ENCODE results near the gene MCU. TPM values are rescaled to one million over a fixed set of nuclear protein-coding genes. Genes with fewer than 3 reads are reported as not detected.

Gene MCU
- total RNA-seq, 2 donors from 2014 or later, result 12.6 to 14.4 TPM

GRCh38 chr10:72842164-72842563, 150.2 kb downstream of the MCU start:
- no peaks in the 10 kb centered on the region for H3K27me3 Mint-ChIP-seq
- H3K4me1 Mint-ChIP-seq, result peaks cover 2% of the 10 kb centered on the region
- no peak overlapping the region for H3K4me3 Mint-ChIP-seq
- no peak for DNase-seq
- H3K27ac Mint-ChIP-seq, result no peak overlapping the region
- H3K9me3 ChIP-seq (ENCODE audit: control insufficient read depth, low read length, poor library complexity, severe bottlenecking), result no peaks in the 10 kb centered on the region
- no peak for ATAC-seq
- peaks cover 2% of the 10 kb centered on the region for H3K36me3 Mint-ChIP-seq (ENCODE audit: low read depth)

GRCh38 chr10:72846238-72846637, 154.3 kb downstream of the MCU start:
- no peak for ATAC-seq
- no peaks in the 10 kb centered on the region for H3K9me3 ChIP-seq (ENCODE audit: control insufficient read depth, low read length, poor library complexity, severe bottlenecking)
- no peak overlapping the region for H3K4me3 Mint-ChIP-seq
- peaks cover 2% of the 10 kb centered on the region for H3K36me3 Mint-ChIP-seq (ENCODE audit: low read depth)
- DNase-seq, result no peak
- H3K4me1 Mint-ChIP-seq, result no peaks in the 10 kb centered on the region
- no peaks in the 10 kb centered on the region for H3K27me3 Mint-ChIP-seq
- no peak overlapping the region for H3K27ac Mint-ChIP-seq

- H3K4me3 Mint-ChIP-seq, result no peak overlapping the region
- no peaks in the 10 kb centered on the region for H3K4me1 Mint-ChIP-seq
- H3K27me3 Mint-ChIP-seq, result no peaks in the 10 kb centered on the region
- no peak overlapping the region for H3K27ac Mint-ChIP-seq
- no peaks in the 10 kb centered on the region for H3K9me3 ChIP-seq (ENCODE audit: control insufficient read depth, low read length, poor library complexity, severe bottlenecking)
- no peak for ATAC-seq
- no peak for DNase-seq
- H3K36me3 Mint-ChIP-seq (ENCODE audit: low read depth), result peaks cover 2% of the 10 kb centered on the region
Measured at GRCh38 chr10:72847681-72848080, 155.7 kb downstream of the MCU start.

GRCh38 chr10:72850861-72851260, 158.9 kb downstream of the MCU start:
- no peak overlapping the region for H3K27ac Mint-ChIP-seq
- no peak for ATAC-seq
- H3K9me3 ChIP-seq (ENCODE audit: control insufficient read depth, low read length, poor library complexity, severe bottlenecking), result no peaks in the 10 kb centered on the region
- no peak overlapping the region for H3K4me3 Mint-ChIP-seq
- H3K27me3 Mint-ChIP-seq, result no peaks in the 10 kb centered on the region
- DNase-seq, result no peak
- H3K4me1 Mint-ChIP-seq, result no peaks in the 10 kb centered on the region
- peaks cover 2% of the 10 kb centered on the region for H3K36me3 Mint-ChIP-seq (ENCODE audit: low read depth)

DNA sequence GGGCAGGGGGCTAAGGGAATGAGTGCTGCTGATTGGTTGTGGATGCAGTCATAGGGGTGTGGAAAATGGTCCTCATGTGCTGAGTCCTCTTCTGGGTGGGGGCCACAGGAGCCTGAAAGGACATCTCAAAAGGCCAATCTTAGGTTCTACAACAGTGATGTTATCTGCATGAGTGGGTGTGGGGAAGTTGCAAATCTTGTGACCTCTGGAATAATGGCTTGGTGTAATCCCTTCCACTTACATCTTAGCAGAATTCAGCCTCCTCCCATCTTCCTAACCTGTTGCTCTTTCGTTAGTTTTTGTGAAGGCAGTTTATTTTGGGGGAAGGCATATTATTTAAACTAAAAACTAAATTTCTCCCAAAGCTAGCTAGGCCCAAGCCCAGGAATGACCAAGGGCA, 159.6 kb downstream of the MCU start:
- no peaks in the 10 kb centered on the region for H3K9me3 ChIP-seq (ENCODE audit: control insufficient read depth, low read length, poor library complexity, severe bottlenecking)
- ATAC-seq (no peak), DNase-seq (no peak)
- Mint-ChIP-seq H3K4me1 (no peaks in the 10 kb centered on the region), H3K27me3 (no peaks in the 10 kb centered on the region), H3K4me3 (no peak overlapping the region), H3K27ac (no peak overlapping the region), H3K36me3 (ENCODE audit: low read depth) (peaks cover 2% of the 10 kb centered on the region)

DNA sequence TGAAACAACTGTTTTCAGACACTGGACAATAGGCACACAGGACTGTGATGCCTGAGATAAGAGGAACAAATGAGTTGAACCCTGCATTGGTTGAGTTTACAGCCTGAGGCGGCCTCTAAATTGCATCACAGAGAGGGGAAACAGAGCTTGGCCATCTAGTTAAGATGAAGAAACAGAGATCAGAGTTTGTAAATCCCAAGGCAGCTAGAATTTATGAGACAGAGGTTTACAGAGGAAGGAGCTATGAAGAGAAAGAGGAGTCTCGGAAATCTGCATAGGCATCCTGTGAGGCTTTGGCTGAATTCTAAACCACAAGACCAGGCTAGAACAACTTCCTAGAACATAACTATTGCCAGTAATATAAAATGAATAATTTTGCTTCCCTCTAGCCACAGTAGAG, 160.6 kb downstream of the MCU start:
- ATAC-seq (no peak), DNase-seq (no peak)
- Mint-ChIP-seq H3K36me3 (ENCODE audit: low read depth) (peaks cover 2% of the 10 kb centered on the region), H3K4me1 (no peaks in the 10 kb centered on the region), H3K27ac (no peak overlapping the region), H3K27me3 (no peaks in the 10 kb centered on the region), H3K4me3 (no peak overlapping the region)
- no peaks in the 10 kb centered on the region for H3K9me3 ChIP-seq (ENCODE audit: control insufficient read depth, low read length, poor library complexity, severe bottlenecking)

DNA sequence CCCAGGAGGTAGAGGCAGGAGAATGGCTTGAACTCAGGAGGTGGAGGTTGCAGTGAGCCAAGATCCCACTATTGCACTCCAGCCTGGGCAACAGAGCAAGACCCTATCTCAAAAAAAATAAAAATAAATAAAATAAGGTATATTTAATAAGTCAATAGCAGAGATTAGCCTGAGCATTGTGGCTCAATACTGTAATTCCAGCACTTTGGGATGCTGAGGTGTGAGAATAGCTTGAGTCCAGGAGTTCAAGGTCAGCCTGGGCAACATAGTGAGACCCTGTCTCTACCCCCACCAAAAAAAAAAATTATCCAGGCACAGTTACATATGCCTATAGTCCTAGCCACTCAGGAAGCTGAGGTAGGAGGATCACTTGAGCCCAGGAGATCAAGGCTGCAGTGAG, 163.2 kb downstream of the MCU start:
- no peak for ATAC-seq
- no peak for DNase-seq
- Mint-ChIP-seq H3K27ac (no peak overlapping the region), H3K27me3 (no peaks in the 10 kb centered on the region), H3K4me3 (no peak overlapping the region), H3K4me1 (no peaks in the 10 kb centered on the region), H3K36me3 (ENCODE audit: low read depth) (peaks cover 2% of the 10 kb centered on the region)
- H3K9me3 ChIP-seq (ENCODE audit: control insufficient read depth, low read length, poor library complexity, severe bottlenecking), result no peaks in the 10 kb centered on the region

- Mint-ChIP-seq H3K36me3 (ENCODE audit: low read depth) (no peaks in the 10 kb centered on the region), H3K27ac (no peak overlapping the region), H3K27me3 (no peaks in the 10 kb centered on the region), H3K4me1 (no peaks in the 10 kb centered on the region), H3K4me3 (no peak overlapping the region)
- H3K9me3 ChIP-seq (ENCODE audit: control insufficient read depth, low read length, poor library complexity, severe bottlenecking), result no peaks in the 10 kb centered on the region
- no peak for DNase-seq
- ATAC-seq, result no peak
Measured at GRCh38 chr10:72855790-72856189, 163.8 kb downstream of the MCU start.

- no peak overlapping the region for H3K27ac Mint-ChIP-seq
- peaks cover 3% of the 10 kb centered on the region for H3K36me3 Mint-ChIP-seq (ENCODE audit: low read depth)
- ATAC-seq (no peak), DNase-seq (no peak)
- H3K4me1 Mint-ChIP-seq, result peaks cover 3% of the 10 kb centered on the region
- H3K4me3 Mint-ChIP-seq, result no peak overlapping the region
- no peaks in the 10 kb centered on the region for H3K9me3 ChIP-seq (ENCODE audit: control insufficient read depth, low read length, poor library complexity, severe bottlenecking)
- H3K27me3 Mint-ChIP-seq, result no peaks in the 10 kb centered on the region
Measured at GRCh38 chr10:72858067-72858466, 166.1 kb downstream of the MCU start.

GRCh38 chr10:72862957-72863356, 171.0 kb downstream of the MCU start:
- peaks cover 5% of the 10 kb centered on the region for H3K36me3 Mint-ChIP-seq (ENCODE audit: low read depth)
- H3K9me3 ChIP-seq (ENCODE audit: control insufficient read depth, low read length, poor library complexity, severe bottlenecking), result no peaks in the 10 kb centered on the region
- H3K27me3 Mint-ChIP-seq, result no peaks in the 10 kb centered on the region
- peaks cover 5% of the 10 kb centered on the region for H3K4me1 Mint-ChIP-seq
- no peak for ATAC-seq
- no peak for DNase-seq
- H3K27ac Mint-ChIP-seq, result no peak overlapping the region
- H3K4me3 Mint-ChIP-seq, result no peak overlapping the region

GRCh38 chr10:72875250-72876055, 183.5 kb downstream of the MCU start:
- H3K9me3 ChIP-seq (ENCODE audit: control insufficient read depth, low read length, poor library complexity, severe bottlenecking), result no peaks in the 10 kb centered on the region
- Mint-ChIP-seq H3K27me3 (no peaks in the 10 kb centered on the region), H3K36me3 (ENCODE audit: low read depth) (peaks cover 12% of the 10 kb centered on the region), H3K4me1 (peaks cover 4% of the 10 kb centered on the region), H3K27ac (no peak overlapping the region), H3K4me3 (no peak overlapping the region)
- ATAC-seq, result no peak
- no peak for DNase-seq

DNA sequence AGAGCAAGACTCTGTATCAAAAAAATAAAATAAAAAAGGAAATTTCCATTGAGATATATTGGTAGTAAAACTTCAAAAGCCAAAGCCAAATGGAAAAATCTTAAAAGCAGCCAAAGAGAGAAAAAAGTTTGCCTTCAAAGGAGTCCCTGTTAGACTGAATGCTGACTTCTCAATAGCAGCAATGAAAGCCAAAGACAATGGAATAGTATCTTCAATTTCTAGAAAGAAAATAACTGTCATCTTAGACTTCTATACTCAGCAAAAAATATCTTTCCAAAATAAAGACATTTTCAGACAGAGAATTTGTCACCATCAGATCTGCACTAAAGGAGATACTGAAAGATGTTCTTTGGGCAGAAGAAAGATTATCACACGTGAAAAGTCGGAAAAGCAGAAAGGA, 187.3 kb downstream of the MCU start:
- DNase-seq (no peak), ATAC-seq (no peak)
- no peak overlapping the region for H3K27ac Mint-ChIP-seq
- no peaks in the 10 kb centered on the region for H3K27me3 Mint-ChIP-seq
- peaks cover 4% of the 10 kb centered on the region for H3K4me1 Mint-ChIP-seq
- H3K36me3 Mint-ChIP-seq (ENCODE audit: low read depth), result peaks cover 9% of the 10 kb centered on the region
- H3K4me3 Mint-ChIP-seq, result no peak overlapping the region
- H3K9me3 ChIP-seq (ENCODE audit: control insufficient read depth, low read length, poor library complexity, severe bottlenecking), result no peaks in the 10 kb centered on the region

GRCh38 chr10:72881291-72881690, 189.3 kb downstream of the MCU start:
- DNase-seq (no peak), ATAC-seq (no peak)
- no peaks in the 10 kb centered on the region for H3K27me3 Mint-ChIP-seq
- no peaks in the 10 kb centered on the region for H3K9me3 ChIP-seq (ENCODE audit: control insufficient read depth, low read length, poor library complexity, severe bottlenecking)
- no peak overlapping the region for H3K27ac Mint-ChIP-seq
- peaks cover 2% of the 10 kb centered on the region for H3K4me1 Mint-ChIP-seq
- peaks cover 11% of the 10 kb centered on the region for H3K36me3 Mint-ChIP-seq (ENCODE audit: low read depth)
- H3K4me3 Mint-ChIP-seq, result no peak overlapping the region

GRCh38 chr10:72883861-72884260, 191.9 kb downstream of the MCU start:
- Mint-ChIP-seq H3K4me1 (peaks cover 6% of the 10 kb centered on the region), H3K27ac (peak overlapping the region; percentile 21), H3K4me3 (no peak overlapping the region), H3K36me3 (ENCODE audit: low read depth) (peaks cover 7% of the 10 kb centered on the region), H3K27me3 (no peaks in the 10 kb centered on the region)
- no peak for DNase-seq
- no peaks in the 10 kb centered on the region for H3K9me3 ChIP-seq (ENCODE audit: control insufficient read depth, low read length, poor library complexity, severe bottlenecking)
- ATAC-seq, result no peak
